ENCODE measurements around the gene KIF6. TPM values are rescaled to one million over a fixed set of nuclear protein-coding genes. Genes with fewer than 3 reads are reported as not detected.
"Not testable (repeated sequence)": the region's sequence is repeated elsewhere in the genome, so short reads cannot be mapped to it uniquely, and the experiment has no call there.

KIF6 gene
- total RNA-seq, 4 donors from 2014 or later, result 0.40 to 1.3 (median 0.80) TPM

DNA sequence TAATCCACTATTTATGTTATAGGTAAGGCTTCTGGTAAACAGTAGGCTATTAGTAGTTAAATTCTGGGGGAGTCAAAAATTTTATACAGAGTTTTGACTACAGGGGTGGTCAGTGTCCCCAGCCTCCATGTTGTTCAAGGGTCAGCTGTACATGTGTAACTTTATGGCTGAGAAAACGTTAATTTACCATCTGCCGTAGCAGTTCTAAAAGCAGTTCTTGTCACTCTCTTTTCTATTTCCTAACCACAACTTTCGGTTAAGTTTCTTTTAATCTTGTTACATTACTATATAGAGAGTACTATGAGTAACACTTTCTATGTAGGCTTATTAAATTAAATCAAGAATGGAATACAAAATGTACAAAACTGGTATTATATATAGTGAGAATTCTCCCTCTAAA, 21.6 kb upstream of the KIF6 start:
- H3K4me1 ChIP-seq, result no peaks in the 10 kb centered on the region
- no peak overlapping the region for H3K4me3 ChIP-seq (replicated peaks in 1 of 3)
- TF ChIP-seq, protein P1, sequence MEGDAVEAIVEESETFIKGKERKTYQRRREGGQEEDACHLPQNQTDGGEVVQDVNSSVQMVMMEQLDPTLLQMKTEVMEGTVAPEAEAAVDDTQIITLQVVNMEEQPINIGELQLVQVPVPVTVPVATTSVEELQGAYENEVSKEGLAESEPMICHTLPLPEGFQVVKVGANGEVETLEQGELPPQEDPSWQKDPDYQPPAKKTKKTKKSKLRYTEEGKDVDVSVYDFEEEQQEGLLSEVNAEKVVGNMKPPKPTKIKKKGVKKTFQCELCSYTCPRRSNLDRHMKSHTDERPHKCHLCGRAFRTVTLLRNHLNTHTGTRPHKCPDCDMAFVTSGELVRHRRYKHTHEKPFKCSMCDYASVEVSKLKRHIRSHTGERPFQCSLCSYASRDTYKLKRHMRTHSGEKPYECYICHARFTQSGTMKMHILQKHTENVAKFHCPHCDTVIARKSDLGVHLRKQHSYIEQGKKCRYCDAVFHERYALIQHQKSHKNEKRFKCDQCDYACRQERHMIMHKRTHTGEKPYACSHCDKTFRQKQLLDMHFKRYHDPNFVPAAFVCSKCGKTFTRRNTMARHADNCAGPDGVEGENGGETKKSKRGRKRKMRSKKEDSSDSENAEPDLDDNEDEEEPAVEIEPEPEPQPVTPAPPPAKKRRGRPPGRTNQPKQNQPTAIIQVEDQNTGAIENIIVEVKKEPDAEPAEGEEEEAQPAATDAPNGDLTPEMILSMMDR (IDR thresholded peaks at IDR 0.05), result no peak
- no peak for TF ChIP-seq POLR2A (IDR thresholded peaks at IDR 0.05)
- H3K27ac ChIP-seq, result no peak overlapping the region
- H3K36me3 ChIP-seq, result no peaks in the 10 kb centered on the region
- WGBS, 2 donors, result 86 to 96% methylated on average over 3 of the region's 3 CpGs
- no peak for DNase-seq
- H3K27me3 ChIP-seq, result no peaks in the 10 kb centered on the region
- intact Hi-C loops (cut with DNase I), result no loop called here
- no peaks in the 10 kb centered on the region for H3K9me3 ChIP-seq

DNA sequence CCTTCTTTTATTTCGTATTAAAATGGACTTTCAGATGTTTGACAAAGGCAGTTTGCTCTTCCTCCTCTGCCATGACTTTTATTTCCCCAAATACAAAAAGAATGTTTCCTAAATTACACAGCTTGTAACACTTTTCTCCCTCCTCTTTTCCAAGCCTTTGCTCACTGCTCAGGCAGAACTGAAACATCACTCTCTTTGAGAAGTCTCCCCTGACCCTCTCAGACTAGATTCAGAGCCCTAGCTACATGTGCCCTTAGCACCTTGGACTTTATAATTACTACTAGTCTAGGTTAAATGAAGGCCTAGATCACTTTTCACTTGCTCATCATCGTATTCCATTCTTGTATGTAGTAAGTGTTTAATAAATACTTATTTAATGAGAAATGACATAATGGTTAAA, 8.5 kb upstream of the KIF6 start:
- Histone ChIP-seq H3K4me3 (replicated peaks in 1 of 3) (no peak overlapping the region), H3K4me1 (no peaks in the 10 kb centered on the region), H3K27me3 (no peaks in the 10 kb centered on the region), H3K9me3 (no peaks in the 10 kb centered on the region), H3K27ac (no peak overlapping the region), H3K36me3 (no peaks in the 10 kb centered on the region)
- intact Hi-C loops (cut with DNase I), result no loop called here
- WGBS, 2 donors, result 69 to 77% methylated on average over 2 of the region's 2 CpGs
- no peak for TF ChIP-seq POLR2A (IDR thresholded peaks at IDR 0.05)
- TF ChIP-seq, protein P1 (IDR thresholded peaks at IDR 0.05), result no peak
- DNase-seq, result no peak

DNA sequence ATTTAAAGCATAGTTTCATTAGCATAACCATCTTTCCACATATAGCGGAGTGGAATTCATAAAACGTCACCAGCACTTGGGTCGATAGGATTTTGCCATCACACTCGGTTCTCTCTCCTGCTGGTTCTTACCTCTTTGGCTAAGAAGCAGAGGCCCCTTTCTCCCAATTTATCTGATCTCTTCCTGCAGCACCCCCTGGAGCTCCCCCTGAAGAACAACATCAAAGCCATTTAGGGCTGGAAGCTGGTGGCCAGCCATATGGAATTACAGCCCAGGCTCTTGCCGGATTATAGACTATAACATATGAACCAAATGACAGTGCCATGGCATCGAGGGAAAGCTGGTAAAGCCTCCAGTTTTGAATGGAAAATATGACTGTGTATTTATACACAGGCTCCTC, 6.4 kb upstream of the KIF6 start:
- no peak overlapping the region for H3K27ac ChIP-seq
- H3K9me3 ChIP-seq, result no peaks in the 10 kb centered on the region
- no peak overlapping the region for H3K4me3 ChIP-seq (replicated peaks in 1 of 3)
- 83 to 84% methylated on average over 6 of the region's 6 CpGs for WGBS, 2 donors
- intact Hi-C loops (cut with DNase I), result no loop called here
- H3K27me3 ChIP-seq, result no peaks in the 10 kb centered on the region
- TF ChIP-seq POLR2A (IDR thresholded peaks at IDR 0.05), result no peak
- TF ChIP-seq, protein P1 (IDR thresholded peaks at IDR 0.05), result no peak
- H3K36me3 ChIP-seq, result no peaks in the 10 kb centered on the region
- no peaks in the 10 kb centered on the region for H3K4me1 ChIP-seq
- no peak for DNase-seq

DNA sequence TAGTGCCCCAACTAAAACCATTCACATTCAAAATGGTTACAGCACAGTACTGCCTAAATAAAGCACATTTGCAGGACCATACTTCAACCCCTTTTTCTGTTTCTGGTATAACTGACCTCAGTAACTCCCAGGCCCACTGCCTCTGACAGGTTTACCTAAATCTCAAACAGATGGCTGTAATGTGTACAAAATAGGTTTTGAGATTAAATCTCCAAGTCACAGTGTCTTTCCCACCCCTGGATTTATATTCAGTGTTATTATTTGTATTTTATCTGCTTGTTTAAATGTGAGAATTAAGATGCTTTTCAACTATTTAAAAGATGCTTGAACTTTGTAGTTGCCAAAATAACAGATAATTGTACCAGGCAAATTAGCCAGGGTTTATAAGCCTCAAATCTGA, 4.7 kb upstream of the KIF6 start:
- Histone ChIP-seq H3K4me1 (peaks cover 0 to 5% of the 10 kb centered on the region in 2 donors), H3K4me3 (replicated peaks in 1 of 3) (no peak overlapping the region), H3K27me3 (no peaks in the 10 kb centered on the region), H3K9me3 (no peaks in the 10 kb centered on the region), H3K27ac (no peak overlapping the region), H3K36me3 (no peaks in the 10 kb centered on the region)
- intact Hi-C loops (cut with DNase I), result no loop called here
- TF ChIP-seq, protein P1 (IDR thresholded peaks at IDR 0.05), result no peak
- no peak for TF ChIP-seq POLR2A (IDR thresholded peaks at IDR 0.05)
- no peak for DNase-seq

DNA sequence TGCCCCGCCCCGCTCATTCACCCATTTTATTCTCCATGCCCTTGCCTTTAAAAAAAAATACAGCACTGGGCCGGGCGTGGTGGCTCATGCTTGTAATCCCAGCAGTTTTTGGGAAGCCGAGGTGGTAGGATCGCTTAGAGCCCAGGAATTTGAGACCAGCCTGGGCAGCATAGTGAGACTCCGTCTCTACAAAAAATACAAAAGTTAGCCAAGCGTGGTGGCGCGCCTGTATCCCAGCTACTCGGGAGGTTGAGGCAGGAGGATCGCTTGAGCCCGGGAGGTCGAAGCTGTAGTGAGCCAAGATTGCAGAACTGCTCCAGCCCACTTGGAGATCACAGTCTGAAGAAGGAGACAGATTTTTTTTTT, 407 bp upstream of the KIF6 start:
- intact Hi-C loops (cut with DNase I), result no loop called here
- H3K27me3 ChIP-seq, result no peaks in the 10 kb centered on the region
- no peaks in the 10 kb centered on the region for H3K36me3 ChIP-seq
- 50 to 56% methylated on average over 13 to 14 of the region's 14 CpGs for WGBS, 2 donors
- H3K9me3 ChIP-seq, result no peaks in the 10 kb centered on the region
- DNase-seq, result no peak
- TF ChIP-seq POLR2A (IDR thresholded peaks at IDR 0.05), result no peak
- TF ChIP-seq, protein P1 (IDR thresholded peaks at IDR 0.05), result no peak
- no peak overlapping the region for H3K27ac ChIP-seq
- peaks cover 0 to 9% of the 10 kb centered on the region in 2 donors for H3K4me1 ChIP-seq
- H3K4me3 ChIP-seq (replicated peaks in 1 of 3), result peak overlapping the region in 1 of 3 donors; percentile 86

DNA sequence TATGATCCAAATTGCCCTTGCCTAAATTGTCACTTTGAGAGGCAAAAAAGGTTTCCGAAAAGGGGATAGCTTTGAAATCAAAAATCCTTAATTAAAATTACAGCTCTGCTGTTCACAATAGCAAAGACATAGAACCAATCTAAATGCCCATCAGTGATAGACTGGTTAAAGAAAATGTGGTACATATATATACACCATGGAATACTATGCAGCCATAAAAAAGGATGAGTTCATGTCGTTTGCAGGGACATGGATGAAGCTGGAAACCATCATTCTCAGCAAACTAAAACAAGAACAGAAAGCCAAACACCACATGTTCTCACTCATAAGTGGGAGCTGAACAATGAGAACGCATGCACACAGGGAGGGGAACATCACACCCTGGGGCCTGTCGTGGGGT, 1.9 kb downstream of the KIF6 start:
- H3K27ac ChIP-seq; intact Hi-C loops (cut with DNase I): not testable (repeated sequence)

More for the DNA sequence above, 1.9 kb downstream of the KIF6 start:
- not testable (repeated sequence) for H3K36me3 ChIP-seq; H3K4me3 ChIP-seq (replicated peaks in 1 of 3); DNase-seq; H3K27me3 ChIP-seq; H3K4me1 ChIP-seq; H3K9me3 ChIP-seq
- WGBS, 2 donors, result 90 to 96% methylated on average over 4 of the region's 4 CpGs
